Thyroid gland (tissue), 4 donors: Measurements from ENCODE around the gene SNW1.

Experiments used
- CTCF ChIP-seq, 6 experiments: fragments of 200-600 bp in 3 of 6; fragments of 450-650 bp in 3 of 6; sonication (generic) in 3 of 6; IDR thresholded peaks; one replicate each; pipeline ENCODE4 v1.5.1; 2016 to 2019; ENCODE audit warnings: antibody characterized with exemption in 6 of 6, mild to moderate bottlenecking in 2 of 6, inconsistent platforms in 1 of 6, moderate library complexity in 1 of 6
- POLR2A ChIP-seq, 2 donors: fragments of 450-650 bp; IDR thresholded peaks; one replicate each; pipeline ENCODE4 v1.6.1; 2017; ENCODE audit warnings: antibody characterized with exemption in 2 of 2, mild to moderate bottlenecking in 2 of 2, moderate library complexity in 1 of 2

DNA sequence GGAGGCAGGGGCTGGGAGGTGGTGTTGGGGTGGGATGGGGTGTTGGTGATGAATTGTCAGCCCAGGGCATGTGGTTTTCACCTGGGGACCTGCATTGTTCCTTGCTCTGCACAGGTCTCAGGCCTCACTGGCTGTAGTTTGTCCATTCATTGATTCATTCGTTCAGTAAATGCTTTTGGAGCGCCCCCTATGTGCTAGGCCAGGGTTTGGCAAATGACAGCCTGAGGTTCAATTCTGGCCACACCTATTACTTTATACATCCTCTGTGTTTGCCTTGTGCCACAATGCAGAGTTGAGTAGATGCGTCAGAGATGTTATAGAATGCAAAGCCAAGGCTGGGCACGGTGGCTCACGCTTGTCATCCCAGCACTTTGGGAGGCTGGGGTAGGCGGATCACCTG lies 43.6 kb upstream of the SNW1 start:
- TF ChIP-seq POLR2A (IDR thresholded peaks at IDR 0.05) (no peak), CTCF (IDR thresholded peaks at IDR 0.05) (no peak)
